Heart right ventricle (tissue), 16 donors: ENCODE results near the gene LOXL3. TPM values are rescaled to one million over a fixed set of nuclear protein-coding genes. Genes with fewer than 3 reads are reported as not detected.

Experiments used
- ATAC-seq, 8 donors: fragments of 200-7000 bp; cut with Tn5 transposase; one replicate each; pipeline ENCODE4 v1.9.1; 2020; ENCODE audit warnings: mild to moderate bottlenecking in 8 of 8, moderate library complexity in 8 of 8, moderate number of reproducible peaks in 1 of 8
- DNase-seq, 2 donors: peaks; one replicate each; pipeline ENCODE4 v3.0.0-alpha.2; 2020
- H3K27ac ChIP-seq, 10 donors: fragments of 200-600 bp; sonication (generic) in 2 of 10; one replicate each; pipeline versions ENCODE4 v1.5.0 to v1.8.0; 2020 to 2022; ENCODE audit warnings: mild to moderate bottlenecking in 3 of 10
- H3K27me3 ChIP-seq, 7 donors: fragments of 200-600 bp; one replicate each; pipeline ENCODE4 v1.8.0; 2021 to 2022; ENCODE audit warnings: mild to moderate bottlenecking in 2 of 7
- H3K36me3 ChIP-seq, 9 donors: fragments of 200-600 bp; sonication (generic) in 1 of 9; one replicate each; pipeline versions ENCODE4 v1.5.0 to v1.8.0; 2020 to 2022; ENCODE audit warnings: mild to moderate bottlenecking in 2 of 9
- H3K4me1 ChIP-seq, 9 donors: fragments of 200-600 bp; sonication (generic) in 1 of 9; one replicate each; pipeline versions ENCODE4 v1.5.0 to v1.8.0; 2020 to 2022; ENCODE audit warnings: mild to moderate bottlenecking in 4 of 9
- H3K4me3 ChIP-seq, 10 donors: fragments of 200-600 bp; sonication (generic) in 2 of 10; one replicate each; pipeline versions ENCODE4 v1.5.0 to v1.8.0; 2020 to 2022; ENCODE audit warnings: mild to moderate bottlenecking in 7 of 10, moderate library complexity in 2 of 10
- H3K9me3 ChIP-seq, 11 donors: fragments of 200-600 bp in 10 of 11; sonication (generic) in 2 of 11; one replicate each; pipeline versions ENCODE4 v1.5.0 to v1.8.0; 2013 to 2022; ENCODE audit warnings: mild to moderate bottlenecking in 2 of 11, control low read depth in 1 of 11, moderate library complexity in 1 of 11
- CTCF ChIP-seq, 9 donors: fragments of 200-600 bp; sonication (generic) in 2 of 9; IDR thresholded peaks; one replicate each; pipeline versions ENCODE4 v1.5.0 to v1.8.0; 2021 to 2022; ENCODE audit warnings: antibody characterized with exemption in 9 of 9, mild to moderate bottlenecking in 5 of 9, moderate library complexity in 1 of 9
- WGBS, 2 donors: extraction: QIAGEN DNeasy Blood & Tissue Kit; methylation state at CpG; one replicate each; pipeline ENCODE4 v1.1.7; 2013; ENCODE audit warnings: inconsistent platforms in 1 of 2; 5-methylcytosine and 5-hydroxymethylcytosine counted together
- intact Hi-C, 10 donors: fragments of 100-400 bp; cut with DNase I; formaldehyde crosslinking; loops; one replicate each; pipeline versions ENCODE4 v1.11.1 to v1.14.2; 2022
- polyA plus RNA-seq, 2 donors: library from polyadenylated mRNA; stranded (reverse); fragments of 200-250 nt; gene quantifications; one replicate each; pipeline ENCODE4 v1.2.3, GENCODE V29; 2013
- total RNA-seq, 10 donors: library from RNA; stranded (reverse); fragmentation: NEBNext Ultra II Directional in 3 of 10; extraction: Animal tissue kit (Norgen Biotek cat#: 25700) in 3 of 10; gene quantifications; one replicate each; pipeline versions ENCODE4 v1.2.1 to v1.2.4, GENCODE V29; 2021 to 2023
- donor health status: Arrhythmogenic right ventricular cardiomyopathy.
- donor health status: ischemic (EF 13 %, LVEDD 7.1; RV severe dilation, severe dysfunction).
- donor health status: healthy with polysubstance abuse.
- donor health status: DM: no; HTN: yes; CAD: no.
- donor health status: DM: no; HTN: no; CAD: no.
- donor health status: ischemic (EF 25% LVEDD 6.9; RV normal size, moderate dysfunction).
- donor health status: ischemic (EF 25% LVEDD 5.7; RV mildly dilated, moderate dysfunction).
- donor health status: healthy.
- donor health status: DM: yes; HTN: yes; CAD: no.
- donor health status: Ischemic cardiomyopathy.
- donor health status: ischemic (EF 35%, LVEDD 5.7; RV mildly dilated, moderate dysfunction).
- donor health status: nonischemic (EF 11% LVEDD 7.7; RV severe dilation, severe dysfunction).
- donor health status: DM: yes; HTN: yes; CAD: no.
- donor health status: PGD.
- donor health status: ischemic (EF 29% LVEDD 5.4; RV normal size, mild dysfunction).
- donor health status: nonischemic (EF 23%, LVEDD 6.1; RV moderate dilation, normal function).

LOXL3 gene
- total and polyA plus RNA-seq, 12 donors, result 1.2 to 9.2 (median 2.6) TPM

GRCh38 chr2:74585406-74586185 is 31.9 kb upstream of the LOXL3 start:
- WGBS, 2 donors, result 56 to 59% methylated on average over 4 of the region's 4 CpGs
- Histone ChIP-seq H3K9me3 (no peaks in the 10 kb centered on the region), H3K4me1 (peaks cover 0 to 37% (median 0%) of the 10 kb centered on the region in 9 donors), H3K4me3 (no peak overlapping the region), H3K27me3 (peaks cover 0 to 27% (median 16%) of the 10 kb centered on the region in 7 donors), H3K36me3 (no peaks in the 10 kb centered on the region), H3K27ac (no peak overlapping the region)
- DNase-seq, result peak; percentile 13 to 38
- intact Hi-C loops, result loop anchor here (2.0 to 5.0 kb wide), 6 partner anchors 38 to 103 kb away; partner anchors contain the start of genes CCDC142 (in 7 of the 10) and TTC31 (in 7 of the 10)
- TF ChIP-seq CTCF (IDR thresholded peaks at IDR 0.05), result no peak
- no peak for ATAC-seq

DNA sequence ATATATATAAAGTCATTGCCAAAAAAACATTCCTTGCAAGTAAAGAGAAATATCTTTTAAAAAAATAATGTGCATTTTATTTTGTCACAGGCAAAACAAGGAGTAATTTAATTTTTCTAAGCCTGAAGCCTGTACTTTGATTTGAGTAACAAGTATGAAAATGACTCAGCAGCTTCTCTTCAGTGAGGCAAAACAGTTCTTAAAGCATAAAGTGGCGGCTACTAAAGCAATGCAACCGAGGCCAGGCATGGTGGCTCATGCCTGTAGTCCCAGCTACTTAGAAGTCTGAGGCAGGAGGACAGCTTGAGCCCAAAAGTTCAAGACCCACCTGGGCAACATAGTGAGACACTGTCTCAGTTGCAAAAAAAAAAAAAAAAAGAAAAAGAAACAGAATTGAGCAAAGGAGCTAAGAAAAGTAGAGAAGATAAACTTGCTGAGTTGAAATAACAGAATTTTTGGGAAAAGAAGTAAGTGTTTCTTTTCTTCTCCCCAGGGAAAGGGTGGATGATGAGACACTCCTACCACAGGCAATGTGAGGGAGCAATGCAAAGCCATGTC is 30.4 kb upstream of the LOXL3 start:
- no peak for TF ChIP-seq CTCF (IDR thresholded peaks at IDR 0.05)
- Histone ChIP-seq H3K4me3 (no peak overlapping the region), H3K36me3 (no peaks in the 10 kb centered on the region), H3K27me3 (peaks cover 0 to 12% (median 7%) of the 10 kb centered on the region in 7 donors), H3K4me1 (peaks cover 0 to 37% (median 0%) of the 10 kb centered on the region in 9 donors), H3K27ac (peak overlapping the region in 1 of 10 donors; percentile 2), H3K9me3 (no peaks in the 10 kb centered on the region)
- WGBS, 2 donors, result 70 to 72% methylated on average over 2 of the region's 2 CpGs
- intact Hi-C loops, result no loop called here
- no peak for DNase-seq
- ATAC-seq, result no peak

DNA sequence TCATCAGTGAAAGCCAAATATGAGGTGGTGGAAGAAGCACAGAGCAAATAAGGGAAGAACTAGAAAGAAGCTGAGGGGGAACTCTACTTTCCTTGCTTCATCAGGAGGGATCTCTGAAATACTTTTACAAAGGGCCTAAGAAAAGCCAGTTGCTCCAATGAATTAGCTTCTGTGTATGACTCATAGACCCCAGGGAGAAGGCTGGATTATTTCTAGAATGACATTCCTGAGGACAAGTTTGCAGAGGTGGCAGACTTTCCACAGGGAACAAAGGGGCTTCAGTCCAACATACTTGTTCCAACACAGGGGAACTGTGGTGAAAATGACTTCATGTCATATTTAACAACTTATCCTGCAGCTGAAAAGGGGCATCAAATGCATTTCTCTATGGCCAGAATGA is 29.8 kb upstream of the LOXL3 start:
- Histone ChIP-seq H3K27me3 (peaks cover 0 to 6% (median 2%) of the 10 kb centered on the region in 7 donors), H3K9me3 (no peaks in the 10 kb centered on the region), H3K4me3 (no peak overlapping the region), H3K4me1 (peaks cover 0 to 41% (median 0%) of the 10 kb centered on the region in 9 donors), H3K36me3 (no peaks in the 10 kb centered on the region), H3K27ac (peak overlapping the region in 1 of 10 donors; percentile 2)
- TF ChIP-seq CTCF (IDR thresholded peaks at IDR 0.05), result no peak
- DNase-seq (no peak), ATAC-seq (peak in 3 of 8 donors; percentile 25 to 36 (median 26))
- intact Hi-C loops, result no loop called here

DNA sequence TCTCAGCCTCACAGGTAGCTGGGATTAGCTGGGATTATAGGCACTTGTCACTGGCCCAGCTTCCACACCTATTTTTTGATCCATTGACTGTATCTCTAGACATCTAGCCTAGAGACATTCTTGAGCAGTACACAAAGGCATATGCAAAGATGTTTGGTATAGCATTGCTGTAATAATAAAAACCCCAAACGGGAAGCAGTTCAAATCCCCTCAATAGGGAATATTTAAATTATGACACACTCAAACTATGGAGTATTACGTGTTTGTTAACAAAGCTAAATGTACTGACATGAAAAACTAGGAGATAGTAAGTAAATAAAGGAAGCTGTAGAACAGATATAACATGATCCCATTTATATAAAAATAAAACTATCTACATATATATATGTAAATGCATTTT is 28.4 kb upstream of the LOXL3 start:
- 74% methylated on average over 2 of the region's 2 CpGs for WGBS, 2 donors
- H3K4me3 ChIP-seq, result no peak overlapping the region
- no peak for TF ChIP-seq CTCF (IDR thresholded peaks at IDR 0.05)
- H3K27me3 ChIP-seq, result no peaks in the 10 kb centered on the region
- no peaks in the 10 kb centered on the region for H3K36me3 ChIP-seq
- DNase-seq (no peak), ATAC-seq (no peak)
- no peaks in the 10 kb centered on the region for H3K9me3 ChIP-seq
- intact Hi-C loops, result no loop called here
- H3K27ac ChIP-seq, result no peak overlapping the region
- H3K4me1 ChIP-seq, result peaks cover 0 to 54% (median 0%) of the 10 kb centered on the region in 9 donors
